Measurements from ENCODE around the gene MED13L.
"Not testable (repeated sequence)": the region's sequence is repeated elsewhere in the genome, so short reads cannot be mapped to it uniquely, and the experiment has no call there.

MED13L gene

DNA sequence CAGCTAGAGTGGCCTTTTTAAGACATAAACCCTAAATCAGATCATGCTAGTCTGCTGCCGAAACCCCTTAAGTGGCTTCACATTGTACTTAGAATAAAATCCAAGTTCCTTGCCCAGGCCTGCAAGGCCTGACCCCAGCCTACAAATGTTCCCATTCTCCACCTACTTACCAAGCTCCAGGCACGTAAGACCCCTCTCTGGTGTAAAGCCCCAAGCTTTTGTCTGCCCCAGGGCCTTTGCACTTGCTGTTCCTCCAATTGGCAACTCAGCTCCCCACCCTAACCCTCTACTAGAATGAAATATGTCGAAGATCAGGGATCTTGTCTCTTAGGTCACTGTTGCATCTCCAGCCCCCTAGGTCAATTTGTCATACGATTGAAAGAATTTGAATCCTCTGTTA is 27.1 kb upstream of the MED13L start:
- no peak for DNase-seq (ENCODE audit: insufficient read length, low spot score)
- no peak for FAIRE-seq

- no peak for FAIRE-seq
Measured at GRCh38 chr12:116303929-116304328, 26.4 kb upstream of the MED13L start.

DNA sequence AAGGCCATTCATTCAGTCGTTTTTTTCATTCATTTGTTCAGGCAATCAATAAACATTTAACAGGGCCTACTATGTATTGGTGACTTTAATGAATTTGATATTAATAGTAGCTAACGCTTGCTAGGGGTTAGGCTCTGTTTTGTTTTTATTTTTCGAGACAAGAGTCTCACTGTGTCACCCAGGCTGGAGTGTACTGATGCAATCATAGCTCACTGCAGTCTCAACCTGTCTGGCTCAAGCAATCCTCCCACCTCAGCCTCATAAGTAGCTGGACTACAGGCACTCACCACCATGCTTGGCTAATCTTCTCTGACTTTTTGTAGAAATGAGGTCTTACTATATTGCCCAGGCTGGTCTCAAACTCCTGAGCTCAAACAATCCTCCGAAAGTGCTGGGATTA is 25.6 kb upstream of the MED13L start:
- DNase-seq (ENCODE audit: insufficient read length, low spot score) (no peak), FAIRE-seq (no peak)

More at GRCh38 chr12:116303929-116304328, 26.4 kb upstream of the MED13L start:
- DNase-seq (ENCODE audit: insufficient read length, low spot score): no peak

DNA sequence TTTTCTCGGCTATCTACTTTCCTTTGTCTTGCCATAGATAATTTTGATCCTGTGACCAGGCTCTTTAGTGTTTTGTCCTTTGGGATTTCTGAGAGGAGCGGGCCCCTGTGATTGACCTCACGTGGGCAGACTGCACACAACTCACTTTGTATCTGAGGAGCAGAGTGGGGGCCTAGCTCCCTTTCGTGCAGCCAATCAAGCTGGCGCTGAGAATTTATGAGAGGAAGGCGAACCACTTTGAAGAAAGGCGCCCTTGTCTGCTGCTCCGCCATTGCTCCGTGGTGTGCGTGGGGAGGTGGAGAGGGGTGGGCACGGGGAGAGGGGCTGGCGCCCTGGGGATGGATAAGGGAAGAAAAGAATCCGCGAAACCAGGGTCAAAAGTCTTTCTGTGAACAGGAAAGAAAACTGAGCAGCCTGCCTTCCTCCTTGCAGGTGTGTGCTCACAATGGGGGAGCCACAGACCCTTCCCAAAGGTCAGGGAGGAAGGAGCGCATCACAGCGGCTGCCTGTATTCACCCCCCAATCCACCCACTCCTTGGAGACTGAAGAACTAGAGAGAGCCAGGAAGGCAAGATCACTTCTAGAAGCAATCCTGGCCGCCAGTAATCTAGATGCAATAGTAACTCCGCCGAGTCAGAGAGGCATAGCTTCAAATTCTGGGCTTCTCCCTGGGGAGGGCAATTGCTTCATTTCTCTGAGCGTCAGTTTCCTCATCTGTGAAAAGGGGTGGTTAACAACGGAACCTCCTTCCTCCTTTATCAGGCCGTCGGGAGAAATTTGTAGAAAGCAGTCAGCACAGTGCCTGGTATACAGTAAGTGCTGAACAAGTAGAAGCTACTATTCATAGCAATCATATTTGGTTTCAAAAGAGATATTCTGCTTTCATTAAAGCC is 24.9 kb upstream of the MED13L start:
- no peak for FAIRE-seq
- DNase-seq (ENCODE audit: insufficient read length, low spot score): no peak

- FAIRE-seq: no peak
- DNase-seq (ENCODE audit: insufficient read length, low spot score): no peak
Measured at GRCh38 chr12:116301621-116302020, 24.1 kb upstream of the MED13L start.

- DNase-seq (ENCODE audit: insufficient read length, low spot score): no peak
- no peak for FAIRE-seq
Measured at GRCh38 chr12:116299665-116300328, 22.3 kb upstream of the MED13L start.

DNA sequence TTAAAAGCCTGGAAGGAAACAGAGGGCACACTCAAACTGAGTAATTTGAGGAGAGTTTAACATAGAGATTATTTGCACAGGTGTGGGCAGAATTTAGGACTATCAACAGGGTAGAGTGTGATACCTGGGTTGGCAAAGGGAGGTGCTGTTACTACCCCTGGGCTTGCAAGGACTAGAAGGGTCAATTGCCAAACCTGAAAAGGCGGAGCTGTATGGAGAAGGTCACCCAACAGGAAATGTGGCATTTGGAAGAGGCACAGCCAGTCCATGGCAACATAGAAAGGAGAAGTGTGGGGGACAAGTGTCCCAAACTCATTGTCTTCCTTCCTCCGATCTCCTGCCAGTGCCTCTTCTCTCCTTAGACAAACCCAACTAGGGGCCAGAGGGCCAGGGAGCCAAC is 21.6 kb upstream of the MED13L start:
- no peak for DNase-seq (ENCODE audit: insufficient read length, low spot score)
- FAIRE-seq: no peak

DNA sequence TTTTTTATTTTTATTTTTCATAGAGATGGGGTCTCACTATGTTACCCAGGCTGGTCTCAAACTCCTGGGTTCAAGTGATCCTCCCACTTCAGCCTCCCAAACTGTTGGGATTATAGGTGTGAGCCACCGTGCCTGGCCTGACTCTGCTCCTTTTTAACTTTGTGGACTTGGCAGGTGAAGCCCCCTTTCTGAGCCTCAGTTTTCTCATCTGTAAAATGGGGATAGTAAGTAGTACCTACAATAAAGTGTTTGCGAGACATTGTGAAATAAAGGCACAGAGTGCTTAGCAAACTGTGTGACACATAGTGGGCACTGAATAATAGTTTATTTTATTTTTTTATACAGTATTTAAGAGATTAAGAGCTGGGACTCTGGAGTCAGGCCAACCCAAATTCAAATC is 21.1 kb upstream of the MED13L start:
- DNase-seq (ENCODE audit: insufficient read length, low spot score) (no peak), FAIRE-seq (no peak)

DNA sequence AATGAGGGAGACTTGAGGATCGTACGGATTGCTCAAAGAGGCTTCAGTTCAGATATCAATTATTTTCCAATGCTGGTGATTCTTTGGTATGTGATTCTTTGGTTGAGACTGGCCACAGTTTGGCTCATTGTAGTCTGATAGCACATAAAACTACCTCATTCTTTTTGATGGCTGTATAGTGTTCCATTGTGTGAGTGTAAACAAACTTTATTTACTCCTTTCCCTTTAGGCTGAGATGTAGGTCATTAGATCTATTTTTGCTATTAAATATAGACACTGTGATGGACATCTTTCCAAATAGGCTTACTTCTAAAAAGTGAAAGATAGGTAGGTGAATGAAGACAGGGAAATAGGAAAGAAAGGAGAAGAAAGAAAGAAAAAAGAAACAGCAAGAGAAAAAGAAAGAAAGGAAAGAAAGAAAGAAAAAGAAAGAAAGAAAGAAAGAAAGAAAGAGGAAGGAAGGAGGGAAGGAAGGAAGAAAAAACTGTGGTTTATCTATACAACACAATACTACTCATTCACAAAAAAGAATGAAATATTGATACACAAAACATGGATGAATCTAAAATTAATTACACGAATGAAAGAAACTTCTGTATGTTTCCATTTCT is 19.8 kb upstream of the MED13L start:
- DNase-seq (ENCODE audit: insufficient read length, low spot score) (no peak), FAIRE-seq (no peak)

DNA sequence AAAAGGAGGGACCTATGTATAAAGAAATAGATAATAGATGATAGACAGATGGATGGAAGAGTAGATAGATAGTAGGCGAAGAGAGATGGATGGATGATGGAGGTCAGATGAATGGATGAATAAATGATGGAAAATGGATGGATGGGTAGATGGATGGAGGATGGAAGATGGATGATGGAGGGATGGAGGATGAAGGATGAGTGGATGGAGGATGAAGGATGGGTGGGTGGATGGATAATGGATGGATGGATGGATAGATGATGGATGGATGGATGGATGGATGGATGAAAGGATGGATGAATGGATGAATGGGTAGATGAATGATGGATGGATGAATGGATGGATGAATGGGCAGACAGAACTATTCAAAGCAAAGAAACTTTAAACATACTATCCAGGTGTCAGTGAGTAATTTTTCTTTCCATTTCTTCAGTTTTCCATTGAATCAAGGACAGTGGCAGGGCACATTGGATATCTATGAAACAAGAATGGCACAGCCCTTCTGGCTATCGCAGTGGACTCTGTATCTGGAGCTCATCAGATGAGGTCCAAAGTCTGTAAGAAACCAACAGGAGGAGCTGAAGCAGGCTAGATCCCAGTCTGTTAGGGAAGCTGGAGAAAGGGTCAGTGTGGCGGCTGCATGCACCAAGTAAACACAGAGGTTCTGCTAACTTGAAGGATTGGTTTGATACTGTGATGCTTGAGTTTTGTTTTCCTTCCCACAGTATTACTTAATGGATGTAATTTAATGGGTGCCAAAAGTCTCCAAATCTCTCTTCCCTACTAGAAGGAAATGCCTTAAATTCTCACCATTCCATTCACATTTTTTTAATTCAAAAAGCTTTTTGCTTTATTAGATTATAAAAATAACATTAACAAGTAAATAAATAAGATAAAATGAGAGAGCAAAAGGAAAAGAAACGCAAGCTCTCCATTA is 18.1 kb upstream of the MED13L start:
- no peak for DNase-seq (ENCODE audit: insufficient read length, low spot score)
- FAIRE-seq: no peak

DNA sequence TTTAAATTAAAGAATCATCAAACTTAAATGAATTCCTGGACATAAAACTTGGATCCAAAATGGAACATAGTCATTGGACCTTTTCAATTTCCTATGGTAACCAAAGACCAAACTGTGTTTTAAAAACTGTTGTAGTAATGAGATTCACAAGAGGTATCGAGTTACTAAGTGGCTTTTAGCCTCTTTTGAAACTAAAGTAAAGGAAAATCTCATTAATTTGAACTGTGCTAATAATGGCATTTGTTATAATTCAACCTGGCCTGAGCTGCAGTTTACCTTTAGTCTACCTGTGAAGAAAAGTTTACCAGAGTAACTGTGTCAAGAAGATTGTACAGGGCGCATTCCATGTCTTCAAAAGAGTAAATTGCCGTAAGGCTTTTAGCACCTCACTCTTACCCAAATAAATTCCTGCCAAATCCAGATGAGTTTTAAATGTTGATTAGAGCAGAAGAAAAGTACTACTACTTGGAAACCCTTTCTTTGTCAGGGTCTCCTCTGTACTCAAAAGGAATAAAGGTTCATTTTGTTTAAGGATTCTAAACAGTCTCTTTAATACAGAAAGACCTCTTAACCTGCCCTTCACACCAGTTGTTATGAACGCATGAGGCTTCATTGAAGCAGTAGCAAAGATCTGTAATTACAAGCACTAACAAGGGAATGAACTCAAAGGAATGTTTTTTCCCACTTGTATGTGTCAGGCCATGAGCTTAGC is 17.1 kb upstream of the MED13L start:
- DNase-seq (ENCODE audit: insufficient read length, low spot score) (no peak), FAIRE-seq (no peak)

DNA sequence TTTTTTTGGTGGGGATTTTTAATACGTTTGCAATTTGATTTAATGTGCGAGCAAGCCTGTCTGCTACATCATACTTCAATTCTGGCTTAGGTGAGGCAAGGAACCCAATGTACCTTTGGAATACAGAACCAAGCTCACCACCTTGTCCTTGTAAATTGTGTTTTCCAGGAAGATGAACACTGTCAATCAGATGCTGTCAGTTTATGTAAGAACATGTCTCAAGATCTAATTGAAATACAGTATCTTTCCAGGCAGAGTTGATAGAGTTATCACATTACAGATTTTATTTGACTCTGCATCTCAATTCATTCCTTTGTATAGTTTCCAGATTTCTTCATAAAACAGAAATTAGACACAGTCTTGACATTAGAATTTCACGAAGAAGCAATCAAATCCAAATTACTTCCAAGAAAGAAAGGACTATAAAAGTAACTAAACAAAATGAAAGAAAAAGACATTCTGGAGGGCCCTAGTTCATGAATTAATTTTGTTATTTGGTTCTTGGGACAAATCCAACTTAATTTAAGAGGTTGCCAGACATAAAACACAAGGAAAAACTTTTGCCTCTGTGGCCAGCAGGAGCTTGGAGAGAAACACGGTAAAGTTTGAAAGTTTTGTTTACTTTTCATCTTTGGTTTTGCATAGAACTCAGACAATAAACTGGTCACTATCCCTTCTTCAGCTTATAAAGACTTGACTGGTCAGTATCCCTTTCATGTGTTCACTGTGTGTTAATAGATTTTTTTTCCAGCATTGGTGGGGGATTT is 16.4 kb upstream of the MED13L start:
- no peak for DNase-seq (ENCODE audit: insufficient read length, low spot score)
- no peak for FAIRE-seq

DNA sequence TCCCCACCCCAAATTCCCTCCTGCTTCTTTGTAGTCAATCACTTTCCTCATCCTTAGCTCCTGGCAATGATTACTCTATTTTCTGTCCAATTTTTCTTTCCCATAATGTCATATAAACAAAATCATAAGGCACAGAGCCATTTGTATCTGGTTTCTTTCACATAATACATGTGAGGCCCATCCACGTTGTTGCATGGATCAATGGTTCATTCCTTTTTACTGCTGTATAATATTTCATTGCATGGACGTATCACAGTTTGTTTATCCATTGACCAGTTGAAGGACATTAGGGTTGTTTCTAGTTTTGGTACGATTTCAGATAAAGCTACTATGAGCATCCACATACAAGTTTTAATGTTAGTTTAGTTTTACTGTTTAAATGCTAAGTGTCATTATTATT is 13.7 kb upstream of the MED13L start:
- FAIRE-seq (no peak), DNase-seq (ENCODE audit: insufficient read length, low spot score) (no peak)

- no peak for DNase-seq (ENCODE audit: insufficient read length, low spot score)
- FAIRE-seq: no peak
Measured at GRCh38 chr12:116288735-116289134, 11.2 kb upstream of the MED13L start.

GRCh38 chr12:116287842-116288301 is 10.4 kb upstream of the MED13L start:
- DNase-seq (ENCODE audit: insufficient read length, low spot score) (no peak), FAIRE-seq (no peak)

GRCh38 chr12:116284396-116284795 is 6.9 kb upstream of the MED13L start:
- FAIRE-seq: no peak

GRCh38 chr12:116283881-116284280 is 6.4 kb upstream of the MED13L start:
- DNase-seq (ENCODE audit: insufficient read length, low spot score); FAIRE-seq: not testable (repeated sequence)

More at GRCh38 chr12:116284396-116284795, 6.9 kb upstream of the MED13L start:
- no peak for DNase-seq (ENCODE audit: insufficient read length, low spot score)

DNA sequence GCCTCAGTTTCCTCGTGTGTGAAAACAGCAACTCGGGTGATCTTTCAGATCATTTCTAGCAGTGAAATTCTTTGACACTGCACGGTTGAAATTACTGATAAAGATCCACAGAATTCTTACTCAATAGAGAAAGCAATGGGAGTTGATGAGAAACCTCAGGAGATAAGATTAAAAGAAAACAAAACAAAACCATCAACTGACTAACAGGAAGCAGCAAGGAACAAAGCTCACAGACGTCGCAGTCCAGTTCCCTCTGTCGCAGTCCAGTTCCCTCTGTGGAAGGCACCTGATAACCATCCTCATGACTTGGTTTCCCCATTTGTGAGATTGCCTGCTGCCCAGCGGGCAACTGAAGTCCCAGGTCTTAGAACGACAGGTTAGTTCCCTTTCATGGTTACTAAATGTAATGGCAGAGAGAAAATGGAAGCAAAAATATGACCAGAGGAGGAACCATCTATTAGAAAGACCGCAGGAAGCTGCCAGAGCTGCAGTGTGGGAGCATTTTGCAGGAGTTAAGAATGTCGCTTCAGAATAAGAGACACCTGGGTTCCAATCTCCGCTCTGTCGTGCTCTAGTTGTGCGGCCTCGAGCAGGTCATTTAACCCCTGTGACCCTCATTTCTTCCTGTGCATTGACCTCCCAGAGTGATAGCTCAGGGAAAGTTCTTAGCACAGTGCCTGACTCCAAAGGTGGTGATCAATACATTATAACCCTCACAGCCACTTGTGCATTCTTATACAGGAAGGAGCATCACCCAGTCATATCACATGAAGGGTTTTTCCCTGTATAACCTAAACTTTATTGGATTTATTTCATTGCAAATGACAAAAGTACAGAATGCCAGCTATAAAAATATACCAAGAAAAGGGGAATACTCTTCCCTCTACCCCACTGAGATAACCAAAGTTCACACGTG is 5.1 kb upstream of the MED13L start:
- no peak for FAIRE-seq

More for the DNA sequence above, 5.1 kb upstream of the MED13L start:
- DNase-seq (ENCODE audit: insufficient read length, low spot score): no peak

Measured in GM19239 (cell line).